Stimulated activated CD4-positive, alpha-beta T cell treated with anti-CD3 and anti-CD28 coated beads, Interleukin-15, amount 100 ng/mL, for 48 hours (primary cell): ENCODE measurements around the gene FGFR3.
A peak's percentile ranks its signal among the peaks of the same experiment; 100 is the strongest.
"Not testable (repeated sequence)": the region's sequence is repeated elsewhere in the genome, so short reads cannot be mapped to it uniquely, and the experiment has no call there.

Source experiments
- DNase-seq, 2 donors: peaks; one replicate each; pipeline ENCODE4 v3.0.0-alpha.2; 2020; ENCODE audit warnings: low read depth in 2 of 2

Gene FGFR3

DNA sequence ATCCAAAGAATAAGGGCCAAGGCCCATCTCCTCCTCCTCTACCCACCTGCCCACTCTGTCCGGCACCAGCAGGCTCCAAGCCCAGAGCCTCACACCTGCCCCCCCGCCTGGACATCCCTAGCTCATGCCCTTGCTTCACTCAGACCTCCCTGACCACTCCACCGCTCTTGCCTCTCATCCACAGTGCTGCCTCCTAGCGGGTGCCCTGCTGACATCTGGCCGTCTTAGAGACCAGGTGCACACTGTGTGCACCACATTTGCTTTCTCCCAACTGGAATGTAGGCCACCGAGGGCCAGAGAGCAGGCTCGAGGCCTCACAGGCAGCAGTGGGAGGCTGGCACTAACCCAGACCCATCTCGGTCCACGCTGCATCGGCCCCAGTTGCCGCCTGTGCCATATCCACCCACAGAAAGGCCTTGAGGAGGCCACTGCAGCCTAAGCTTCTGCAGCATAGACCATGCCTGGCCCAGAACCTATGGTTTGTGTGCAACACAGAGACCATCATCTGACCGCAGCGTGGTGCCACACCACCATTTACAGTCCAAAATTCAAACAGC, 49.3 kb downstream of the FGFR3 start:
- DNase-seq, result no peak

GRCh38 chr4:1842993-1843448, 49.9 kb downstream of the FGFR3 start:
- no peak for DNase-seq

GRCh38 chr4:1843852-1844251, 50.8 kb downstream of the FGFR3 start:
- DNase-seq, result no peak

DNA sequence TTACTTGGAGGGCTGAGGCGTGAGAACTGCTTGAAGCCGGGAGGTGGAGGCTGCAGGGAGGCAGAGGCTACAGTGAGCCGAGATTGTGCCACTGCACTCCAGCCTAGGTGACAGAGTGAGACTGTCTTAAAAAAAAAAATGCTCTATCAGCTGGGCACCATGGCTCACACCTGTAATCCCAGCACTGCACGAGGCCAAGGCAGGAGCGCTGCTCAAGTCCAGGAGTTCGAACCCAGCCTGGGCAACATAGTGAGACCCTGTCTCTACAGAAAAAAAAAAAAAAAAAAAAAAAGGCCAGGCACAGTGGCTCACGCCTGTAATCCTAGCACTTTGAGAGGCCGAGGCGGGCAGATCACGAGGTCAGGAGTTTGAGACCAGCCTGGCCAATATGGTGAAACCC, 51.5 kb downstream of the FGFR3 start:
- not testable (repeated sequence) for DNase-seq

DNA sequence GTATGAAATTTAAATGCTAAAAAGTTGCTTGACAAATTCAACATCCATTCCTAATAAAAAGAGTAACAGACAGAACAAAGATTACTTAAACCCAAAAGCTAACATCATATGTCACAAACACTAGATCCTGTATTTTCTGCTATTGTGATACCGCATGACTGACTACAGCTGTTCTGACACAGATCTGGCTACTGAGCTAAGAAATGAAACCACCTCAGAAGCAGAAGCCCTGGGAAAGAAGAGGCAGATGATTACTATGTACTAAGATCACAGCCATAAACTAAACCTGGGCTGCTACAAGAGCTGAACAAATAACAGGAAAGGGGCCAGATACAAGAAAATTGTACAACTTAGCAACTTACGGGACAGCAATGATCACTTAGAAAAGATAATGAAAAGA, 53.5 kb downstream of the FGFR3 start:
- DNase-seq, result no peak

DNA sequence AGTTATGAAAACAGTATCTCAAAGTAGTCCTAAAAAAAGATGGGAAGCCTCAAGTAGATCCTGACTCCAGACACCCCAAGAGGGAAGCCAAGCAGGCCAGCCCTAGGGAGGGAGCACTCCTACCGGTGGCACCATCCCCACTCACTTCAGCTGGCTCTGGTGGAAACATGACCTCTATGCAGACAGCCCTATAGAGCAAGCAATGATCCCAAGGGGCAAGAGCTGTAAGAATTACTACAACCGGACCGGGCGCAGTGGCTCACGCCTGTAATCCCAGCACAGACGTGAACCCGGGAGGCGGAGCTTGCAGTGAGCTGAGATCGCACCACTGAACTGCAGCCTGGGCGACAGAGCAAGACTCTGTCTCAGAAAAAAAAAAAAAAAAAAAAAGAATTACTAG, 57.2 kb downstream of the FGFR3 start:
- DNase-seq, result no peak

DNA sequence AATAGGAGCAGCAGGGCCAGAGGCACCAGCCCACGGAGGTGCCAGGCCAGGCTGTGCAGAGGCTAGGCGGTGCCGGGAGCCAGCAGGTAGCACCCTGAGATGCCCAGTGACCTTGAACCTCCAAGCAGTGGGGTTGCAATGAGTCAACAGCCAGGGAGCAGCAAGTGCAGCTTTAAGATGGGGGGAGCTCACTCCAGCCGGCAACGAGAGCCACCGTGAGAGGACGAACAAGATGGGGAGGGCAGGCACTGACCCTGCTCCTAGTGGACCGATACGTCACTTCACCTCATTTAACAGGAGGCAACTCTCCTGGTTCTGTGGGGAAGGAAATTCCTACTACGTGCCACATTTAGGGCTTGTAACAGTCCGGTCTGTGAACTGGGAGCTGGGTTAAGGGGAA, 58.1 kb downstream of the FGFR3 start:
- DNase-seq, result no peak

DNA sequence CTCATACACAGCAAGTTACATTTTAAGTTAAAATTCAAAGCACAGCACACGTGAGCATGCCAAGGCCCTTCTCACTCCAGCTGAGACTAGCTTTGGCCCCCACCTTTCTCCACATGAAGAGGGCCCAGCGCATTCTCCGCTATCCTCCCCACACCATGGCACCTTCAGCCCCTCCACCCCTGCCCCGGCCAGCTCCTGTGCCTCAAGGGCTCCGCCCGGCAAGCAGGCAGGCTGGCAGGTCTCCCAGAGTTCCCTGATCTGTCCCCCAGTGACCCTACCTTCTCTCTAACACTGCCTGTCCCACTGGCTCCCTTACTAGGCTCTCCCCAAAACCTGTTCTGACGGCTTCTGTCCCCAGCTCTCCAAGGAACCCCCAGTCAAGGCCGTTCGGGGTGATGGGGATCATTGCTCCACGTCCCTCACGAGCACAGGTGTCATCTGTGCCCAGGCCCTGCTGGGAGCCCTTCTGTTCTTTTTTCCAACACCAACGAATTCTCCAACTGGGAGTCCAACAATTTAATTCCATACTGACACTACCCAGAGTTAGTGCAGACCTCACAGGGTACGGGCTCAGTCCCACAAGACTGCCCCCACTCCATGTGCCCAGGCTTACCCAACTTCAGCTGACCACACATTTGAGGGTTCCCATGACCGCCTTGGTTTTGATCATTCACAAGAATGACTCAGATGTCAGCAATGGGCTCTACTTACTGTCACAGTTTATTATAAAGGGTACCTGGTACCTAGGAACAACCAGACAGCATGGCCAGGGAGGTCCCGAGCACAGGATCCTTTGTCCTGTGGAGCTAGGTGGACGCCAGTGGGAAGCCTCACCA, 58.7 kb downstream of the FGFR3 start:
- no peak for DNase-seq

DNA sequence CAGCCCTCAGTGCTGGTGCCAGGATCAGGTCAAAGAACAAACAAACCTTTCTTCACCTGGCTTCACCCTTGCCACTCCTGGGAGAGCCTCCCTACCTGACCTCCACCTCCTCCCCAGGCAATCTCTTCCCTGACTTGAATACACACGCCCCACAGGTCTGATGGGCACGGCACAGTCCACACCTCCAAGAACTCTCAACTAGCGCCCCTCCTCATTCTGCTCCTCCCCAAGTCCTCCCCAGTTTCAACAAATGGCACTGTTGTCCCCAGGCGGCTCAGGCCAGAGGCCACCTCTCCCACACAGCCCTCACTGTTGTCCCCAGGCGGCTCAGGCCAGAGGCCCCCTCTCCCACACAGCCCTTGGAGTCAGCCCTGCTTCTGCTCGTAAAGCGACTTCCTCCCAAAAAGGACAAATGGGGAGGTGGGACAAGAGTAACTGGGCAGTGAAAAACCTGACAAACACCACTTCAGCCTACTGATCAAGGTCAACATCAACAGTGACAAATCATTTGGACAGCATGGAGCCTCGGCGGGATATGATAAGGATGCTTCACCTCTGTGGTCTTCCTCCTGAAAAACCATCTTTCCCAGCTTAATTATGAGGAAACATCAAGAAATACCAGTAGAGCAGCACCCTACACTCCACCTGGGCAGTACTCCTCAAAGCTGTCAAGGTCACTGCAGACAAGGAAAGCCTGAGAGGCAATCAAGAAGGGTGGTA, 60.0 kb downstream of the FGFR3 start:
- no peak for DNase-seq

- no peak for DNase-seq
Measured at GRCh38 chr4:1854752-1855151, 61.7 kb downstream of the FGFR3 start.

- DNase-seq, result no peak
Measured at GRCh38 chr4:1855333-1856070, 62.4 kb downstream of the FGFR3 start.

- DNase-seq, result peak; percentile 88 to 91
Measured at GRCh38 chr4:1856071-1856942, 63.2 kb downstream of the FGFR3 start, which contains the start of gene LETM1. Gene LETM1 (minus strand): TSS chr4:1856156. CDS start chr4:1855950, 206 bp downstream.

GRCh38 chr4:1856943-1857699, 64.0 kb downstream of the FGFR3 start:
- no peak for DNase-seq

GRCh38 chr4:1857931-1858330, 64.8 kb downstream of the FGFR3 start:
- DNase-seq, result no peak
